Fibroblast of villous mesenchyme (primary cell): ENCODE data around the gene DYNC2I2. TPM values are rescaled to one million over a fixed set of nuclear protein-coding genes. Genes with fewer than 3 reads are reported as not detected.

Experiments used
- DNase-seq: peaks from one replicate; pipeline ENCODE4 v3.0.0-alpha.2; 2010; ENCODE audit warnings: low read depth
- H3K4me3 ChIP-seq: 2 replicates; pipeline ENCODE4 v1.5.1; 2011; ENCODE audit warnings: low read depth, mild to moderate bottlenecking, low read length
- CTCF ChIP-seq: IDR thresholded peaks from 2 replicates; pipeline ENCODE4 v1.5.1; 2012; ENCODE audit warnings: low read depth, mild to moderate bottlenecking, low read length; ENCODE audit not compliant: insufficient read depth
- total RNA-seq: library from RNA; depleted of rRNA; stranded (reverse); fragments of >200 nt; gene quantifications from 2 replicates; pipeline ENCODE4 v1.2.3, GENCODE V29; 2012

Gene DYNC2I2
- total RNA-seq, 1 donor = 52.2 TPM

GRCh38 chr9:128619127-128619526, 37.5 kb downstream of the DYNC2I2 start:
- TF ChIP-seq CTCF = no peak
- no peak overlapping the region for H3K4me3 ChIP-seq
- DNase-seq = no peak

- no peak for DNase-seq
- no peak for TF ChIP-seq CTCF
- no peak overlapping the region for H3K4me3 ChIP-seq
Observed at GRCh38 chr9:128617943-128618342, 38.7 kb downstream of the DYNC2I2 start.

- no peak overlapping the region for H3K4me3 ChIP-seq
- DNase-seq = no peak
- TF ChIP-seq CTCF = no peak
Observed at GRCh38 chr9:128615571-128615970, 41.1 kb downstream of the DYNC2I2 start.

GRCh38 chr9:128614728-128615127, 41.9 kb downstream of the DYNC2I2 start:
- no peak for DNase-seq
- no peak overlapping the region for H3K4me3 ChIP-seq
- TF ChIP-seq CTCF = no peak

GRCh38 chr9:128611600-128612394, 44.9 kb downstream of the DYNC2I2 start:
- no peak for TF ChIP-seq CTCF
- H3K4me3 ChIP-seq = no peak overlapping the region
- no peak for DNase-seq

GRCh38 chr9:128610897-128611296, 45.8 kb downstream of the DYNC2I2 start:
- TF ChIP-seq CTCF = no peak
- no peak for DNase-seq
- no peak overlapping the region for H3K4me3 ChIP-seq
